Stimulated activated CD8-positive, alpha-beta memory T cell treated with anti-CD3 and anti-CD28 coated beads, Interleukin-2, amount 100 ng/mL, for 1 hour (primary cell): Measurements from ENCODE around the gene ENOX2.
A peak's percentile ranks its signal among the peaks of the same experiment; 100 is the strongest.
"Not testable (repeated sequence)": the region's sequence is repeated elsewhere in the genome, so short reads cannot be mapped to it uniquely, and the experiment has no call there.

Experiments
- DNase-seq, 2 donors: peaks; one replicate each; pipeline ENCODE4 v3.0.0-alpha.2; 2020; ENCODE audit warnings: low read depth in 2 of 2

The ENOX2 gene, protein sequence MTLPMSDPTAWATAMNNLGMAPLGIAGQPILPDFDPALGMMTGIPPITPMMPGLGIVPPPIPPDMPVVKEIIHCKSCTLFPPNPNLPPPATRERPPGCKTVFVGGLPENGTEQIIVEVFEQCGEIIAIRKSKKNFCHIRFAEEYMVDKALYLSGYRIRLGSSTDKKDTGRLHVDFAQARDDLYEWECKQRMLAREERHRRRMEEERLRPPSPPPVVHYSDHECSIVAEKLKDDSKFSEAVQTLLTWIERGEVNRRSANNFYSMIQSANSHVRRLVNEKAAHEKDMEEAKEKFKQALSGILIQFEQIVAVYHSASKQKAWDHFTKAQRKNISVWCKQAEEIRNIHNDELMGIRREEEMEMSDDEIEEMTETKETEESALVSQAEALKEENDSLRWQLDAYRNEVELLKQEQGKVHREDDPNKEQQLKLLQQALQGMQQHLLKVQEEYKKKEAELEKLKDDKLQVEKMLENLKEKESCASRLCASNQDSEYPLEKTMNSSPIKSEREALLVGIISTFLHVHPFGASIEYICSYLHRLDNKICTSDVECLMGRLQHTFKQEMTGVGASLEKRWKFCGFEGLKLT

DNA sequence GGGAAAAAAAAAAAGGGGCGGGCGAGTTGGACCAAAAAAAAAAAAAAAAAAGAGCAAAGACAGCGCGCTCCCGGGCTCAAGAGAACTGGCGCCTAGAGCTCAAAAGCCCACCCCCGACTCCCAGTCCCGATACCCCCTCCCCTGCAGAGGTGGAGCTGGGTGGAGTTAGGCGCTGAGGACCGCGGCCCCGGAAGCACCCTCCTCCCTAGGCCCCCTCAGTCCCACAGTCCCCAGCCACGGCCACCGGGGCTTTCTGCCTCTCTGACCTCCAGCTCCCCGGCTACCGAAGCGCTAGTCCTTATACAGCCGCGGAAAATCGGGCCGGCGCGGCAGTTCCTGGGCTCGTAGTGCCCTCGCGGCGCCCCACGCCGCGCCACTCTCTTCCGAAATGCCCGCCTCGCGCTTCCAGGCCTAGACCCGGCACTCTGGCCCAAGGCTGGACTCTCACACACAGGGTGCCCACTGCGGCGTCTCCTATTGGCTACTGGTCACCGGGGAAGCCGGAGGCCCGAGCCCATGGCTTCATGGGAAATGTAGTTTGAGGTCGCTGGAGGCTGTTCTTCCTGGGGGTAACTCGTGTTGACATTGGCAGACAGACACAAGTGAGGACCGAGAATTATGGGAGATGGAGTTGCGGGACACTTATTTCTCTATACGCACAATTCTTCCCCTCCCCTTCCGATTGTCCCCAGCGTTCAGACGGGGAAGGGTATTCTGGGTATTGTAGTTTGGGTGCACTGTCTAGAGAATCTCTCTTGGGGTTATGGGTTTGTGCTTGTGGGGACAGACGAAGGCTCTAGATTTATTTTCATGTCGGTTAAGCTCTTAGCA, at the start of gene ENOX2:
Gene ENOX2 (minus strand): TSS at position 427 of the 831 bp plus-strand sequence. CDS start 199,993 bp downstream, outside the sequence.
- peak; percentile 47 to 62 for DNase-seq

DNA sequence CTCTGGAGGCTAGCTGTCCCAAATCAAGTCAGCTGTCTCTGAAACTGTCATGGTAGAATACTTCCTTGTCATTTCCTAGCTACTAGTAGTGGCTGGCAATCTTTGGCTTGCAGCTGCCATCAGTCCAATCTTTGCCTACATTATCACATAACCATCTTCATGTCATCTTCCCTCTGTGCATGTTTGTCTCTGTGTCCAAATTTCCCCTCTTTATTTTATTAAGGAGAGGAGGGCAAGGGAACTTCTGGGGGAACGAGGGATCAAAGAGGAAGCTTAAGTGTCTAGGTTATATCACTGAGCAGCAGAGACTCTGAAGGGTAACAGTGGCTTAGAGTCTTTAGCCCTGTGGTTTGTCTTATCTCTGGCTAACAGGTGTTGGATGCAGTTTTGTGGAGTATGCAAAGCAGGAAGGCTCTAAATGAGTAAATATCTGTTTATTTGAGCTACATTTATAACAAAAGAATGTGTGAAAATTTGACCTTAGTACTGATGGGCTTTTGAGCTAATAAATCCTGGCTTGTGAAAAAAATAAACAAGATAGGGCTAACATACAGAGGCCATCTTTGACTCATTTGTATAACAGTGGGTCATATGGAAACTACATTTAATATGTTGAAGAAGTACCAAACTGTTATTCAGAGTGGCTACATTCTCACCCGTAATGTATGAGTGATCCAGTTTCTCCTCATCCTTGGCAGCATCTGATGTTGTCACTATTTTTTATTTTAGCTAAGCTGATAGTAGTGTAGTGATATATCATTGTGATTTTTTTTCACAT, 49.4 kb upstream of the ENOX2 start:
- DNase-seq: no peak

DNA sequence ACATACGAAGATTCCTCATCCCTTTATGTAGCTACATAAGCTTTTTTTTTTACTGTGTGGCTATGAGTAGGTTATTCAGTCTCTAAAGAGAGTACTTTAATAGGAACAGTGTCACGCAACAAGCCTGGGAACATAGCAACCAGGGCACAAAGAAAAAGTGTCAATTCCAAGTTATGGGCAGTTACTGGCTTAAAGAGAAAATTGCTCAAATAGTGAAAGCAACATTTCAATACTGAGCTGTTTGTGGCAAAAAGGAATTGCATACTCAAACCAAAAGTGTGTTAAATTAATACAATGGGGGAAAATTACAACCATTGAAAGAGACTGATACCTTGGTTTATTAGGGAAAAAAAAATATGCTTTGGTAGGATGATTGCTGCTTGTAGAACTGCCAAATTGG, 41.2 kb upstream of the ENOX2 start:
- DNase-seq: no peak

DNA sequence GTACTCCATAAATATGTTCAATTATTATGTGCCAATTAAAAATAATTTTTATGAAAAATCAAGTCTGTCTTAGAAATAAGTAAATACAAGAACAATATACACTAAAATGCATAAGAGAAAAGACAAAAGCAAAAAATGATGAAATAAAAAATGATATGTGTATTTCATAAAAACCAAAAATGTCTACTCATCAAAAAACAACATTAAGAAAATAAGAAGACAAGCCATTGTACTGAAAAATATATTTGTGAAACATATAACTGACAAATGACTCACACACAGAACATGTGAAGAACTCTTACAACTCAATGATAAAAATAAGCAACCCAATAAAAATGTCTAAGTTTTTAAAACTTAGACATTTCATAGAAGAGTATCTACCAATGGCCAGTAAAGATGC, 34.1 kb upstream of the ENOX2 start:
- no peak for DNase-seq

DNA sequence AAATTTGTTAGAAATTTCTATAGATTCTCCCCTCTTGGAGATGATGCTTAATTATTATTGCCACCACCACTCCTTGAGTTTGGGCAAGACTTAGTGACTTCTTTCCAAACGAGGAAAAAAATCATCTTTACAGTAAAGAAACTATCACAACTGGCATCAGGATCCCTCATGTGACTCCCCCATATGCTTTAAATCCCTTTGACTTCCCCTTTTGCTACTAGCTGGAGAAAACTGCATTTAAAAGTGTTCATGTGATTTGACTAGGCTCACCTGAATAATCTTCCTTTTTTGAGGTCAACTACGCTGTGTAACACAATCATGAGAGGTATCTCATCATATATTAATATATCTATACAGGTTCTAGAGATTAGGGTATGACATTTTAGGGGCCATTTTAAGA, 30.3 kb upstream of the ENOX2 start:
- no peak for DNase-seq

GRCh38 chrX:130920405-130920804, 17.4 kb upstream of the ENOX2 start:
- not testable (repeated sequence) for DNase-seq

DNA sequence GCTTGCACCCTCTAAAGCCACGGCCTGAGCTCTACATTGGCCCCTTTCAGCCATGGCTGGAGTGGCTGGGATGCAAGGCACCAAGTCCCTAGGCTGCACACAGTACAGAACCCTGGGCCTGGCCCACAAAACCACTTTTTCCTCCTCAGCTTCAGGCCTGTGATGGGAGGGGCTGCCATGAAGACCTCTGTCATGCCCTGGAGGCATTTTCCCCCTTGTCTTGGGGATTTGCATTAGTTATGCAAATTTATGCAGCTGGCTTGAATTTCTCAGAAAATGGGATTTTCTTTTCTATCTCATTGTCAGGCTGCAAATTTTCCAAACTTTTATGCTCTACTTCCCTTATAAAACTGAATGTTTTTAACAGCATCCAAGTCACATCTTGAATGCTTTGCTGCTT, 16.7 kb upstream of the ENOX2 start:
- not testable (repeated sequence) for DNase-seq

DNA sequence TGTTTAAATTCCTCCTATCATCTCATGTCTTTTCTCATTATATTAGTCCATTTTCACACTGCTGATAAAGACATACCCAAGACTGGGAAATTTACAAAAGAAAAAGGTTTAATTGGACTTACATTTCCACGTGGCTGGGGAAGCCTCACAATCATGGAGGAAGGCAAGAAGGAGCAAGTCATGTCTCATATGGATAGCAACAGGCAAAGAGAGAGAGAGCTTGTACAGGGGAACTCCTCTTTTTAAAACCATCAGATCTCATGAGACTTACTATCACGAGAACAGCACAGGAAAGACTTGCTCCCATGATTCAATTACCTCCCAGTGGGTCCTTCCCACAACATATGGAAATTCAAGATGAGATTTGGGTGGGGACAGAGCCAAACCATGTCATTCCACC, 15.5 kb upstream of the ENOX2 start:
- DNase-seq: not testable (repeated sequence)

DNA sequence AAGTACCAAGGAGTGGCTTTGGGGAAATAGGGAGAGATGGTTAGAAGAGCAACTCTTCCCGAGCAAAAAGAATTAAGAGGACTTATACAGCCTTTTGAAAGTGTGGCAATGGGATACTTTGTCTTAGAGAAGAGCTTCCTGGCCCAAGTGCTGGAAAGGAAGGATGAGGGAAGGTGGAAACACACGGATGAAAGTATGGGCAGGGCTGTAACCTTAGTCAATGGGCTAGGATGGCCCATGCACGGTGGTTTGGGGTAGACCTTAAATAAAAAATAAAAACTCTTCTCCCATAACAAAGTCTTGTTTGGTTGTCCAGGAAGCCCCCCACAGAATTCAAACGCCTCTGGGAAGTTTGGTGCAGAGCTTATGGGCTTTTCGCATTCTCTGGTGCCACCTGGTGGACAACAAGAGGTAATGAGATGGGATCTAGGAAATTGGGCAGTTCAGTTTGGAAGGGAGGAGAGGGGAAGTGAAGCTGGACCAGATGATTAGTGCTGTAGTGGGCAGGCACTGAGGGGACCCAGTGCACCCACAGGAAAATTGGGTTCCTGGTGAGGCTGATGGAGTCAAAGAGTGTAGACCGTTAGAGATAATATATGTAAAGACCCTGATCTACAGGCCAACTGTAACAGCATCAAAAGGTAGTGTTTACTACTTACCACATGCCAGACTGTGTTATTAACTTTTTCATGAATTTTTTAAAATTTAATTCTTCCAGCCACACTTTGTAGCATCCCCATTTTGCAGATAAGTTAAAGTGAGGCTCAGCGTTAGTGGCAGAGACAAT, 13.8 kb upstream of the ENOX2 start:
- peak in 1 of 2 donors; percentile 2 for DNase-seq

DNA sequence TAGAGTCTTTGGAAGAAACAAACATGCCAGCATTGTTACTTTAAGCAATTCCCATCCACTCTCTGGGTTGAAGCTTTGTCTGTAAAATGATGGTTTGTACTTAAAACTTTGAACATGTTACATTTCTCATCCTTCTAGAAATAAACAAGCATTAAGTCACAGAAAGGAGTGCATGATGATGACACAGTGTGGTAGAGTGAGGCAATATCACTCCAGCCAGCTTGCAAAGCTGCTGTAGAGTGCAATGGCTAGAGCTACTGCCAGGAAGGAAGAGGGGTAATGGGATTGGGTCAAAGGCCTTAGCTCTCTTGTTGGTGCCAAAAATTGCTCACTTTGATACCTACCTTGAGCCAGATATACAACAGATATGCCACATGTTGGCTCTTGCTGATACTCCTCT, 12.3 kb upstream of the ENOX2 start:
- no peak for DNase-seq

GRCh38 chrX:130909469-130910136, 6.6 kb upstream of the ENOX2 start:
- no peak for DNase-seq

GRCh38 chrX:130906776-130907175, 3.8 kb upstream of the ENOX2 start:
- DNase-seq: no peak

DNA sequence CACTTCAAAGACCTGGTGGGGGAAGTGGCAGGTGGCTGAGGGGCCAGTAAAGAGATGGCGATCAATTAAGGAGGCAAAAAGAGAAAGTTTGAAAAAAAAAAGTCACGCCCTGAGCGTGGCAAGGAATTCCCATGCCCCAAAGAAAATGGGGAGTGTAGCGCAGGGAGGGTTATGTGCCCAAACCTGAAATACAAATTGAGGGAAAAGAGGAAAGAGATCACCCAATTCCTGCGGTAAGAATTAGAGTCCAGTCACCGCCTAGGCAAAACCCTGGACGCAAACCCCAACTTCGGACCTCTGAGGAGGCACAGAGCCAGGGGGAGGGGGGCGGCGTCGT, 595 bp downstream of the ENOX2 start:
- DNase-seq: no peak

- no peak for DNase-seq
Measured at GRCh38 chrX:130896802-130897501, 6.1 kb downstream of the ENOX2 start.

- no peak for DNase-seq
Measured at GRCh38 chrX:130896026-130896425, 7.0 kb downstream of the ENOX2 start.

DNA sequence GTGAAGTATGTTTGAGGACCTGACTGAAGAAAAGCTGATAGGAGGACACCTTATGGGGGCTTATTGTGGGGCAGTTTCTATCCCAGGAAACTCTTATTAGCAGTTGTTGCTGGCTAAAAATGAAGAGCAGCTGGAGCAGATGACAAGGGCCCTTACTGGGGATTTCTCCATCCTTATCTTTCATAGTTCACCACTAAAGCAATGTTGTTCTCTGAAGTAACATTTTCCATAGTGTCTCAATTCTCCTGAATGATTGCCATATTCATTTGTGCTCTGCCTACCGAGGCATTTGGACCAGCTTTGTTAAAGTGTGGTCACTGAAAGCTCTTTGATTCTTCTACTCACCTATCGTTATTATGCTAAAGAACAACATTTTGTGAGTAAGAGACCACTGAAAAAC, 7.7 kb downstream of the ENOX2 start:
- no peak for DNase-seq

DNA sequence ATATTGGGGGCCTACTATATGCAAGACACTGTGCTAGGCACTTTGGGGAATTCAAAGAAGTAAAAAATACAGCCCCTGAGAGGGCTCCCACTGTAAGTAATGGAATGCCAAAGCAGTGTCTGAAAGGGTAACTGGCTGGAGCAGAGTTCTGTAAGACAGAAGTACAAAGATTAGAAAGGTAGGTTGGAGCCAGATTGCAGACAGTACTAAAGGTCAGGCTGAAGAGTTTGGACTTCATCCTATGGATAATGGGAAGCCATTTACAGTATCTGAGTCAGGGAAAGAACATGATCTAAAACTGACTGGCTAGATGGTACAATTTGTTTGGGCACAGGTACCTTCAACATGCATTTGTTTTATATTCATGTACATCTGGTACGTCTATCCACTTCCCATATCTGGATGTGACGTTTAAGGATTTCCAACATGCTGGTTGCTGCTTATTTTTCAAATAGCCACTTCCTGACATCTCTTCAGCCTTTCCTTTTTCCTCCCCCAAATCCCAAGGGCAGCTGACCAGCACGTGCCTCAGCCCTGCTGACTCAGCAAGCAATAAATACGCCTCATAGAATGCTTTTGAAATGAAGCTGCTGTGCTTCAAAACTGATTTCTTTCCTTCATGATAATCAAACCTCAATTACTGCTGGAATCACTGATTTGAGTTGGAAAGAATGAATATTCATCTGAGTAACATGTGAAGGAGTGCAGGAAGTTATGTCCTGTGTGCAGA, 9.5 kb downstream of the ENOX2 start:
- no peak for DNase-seq

- DNase-seq: no peak
Measured at GRCh38 chrX:130887376-130887775, 15.6 kb downstream of the ENOX2 start.

DNA sequence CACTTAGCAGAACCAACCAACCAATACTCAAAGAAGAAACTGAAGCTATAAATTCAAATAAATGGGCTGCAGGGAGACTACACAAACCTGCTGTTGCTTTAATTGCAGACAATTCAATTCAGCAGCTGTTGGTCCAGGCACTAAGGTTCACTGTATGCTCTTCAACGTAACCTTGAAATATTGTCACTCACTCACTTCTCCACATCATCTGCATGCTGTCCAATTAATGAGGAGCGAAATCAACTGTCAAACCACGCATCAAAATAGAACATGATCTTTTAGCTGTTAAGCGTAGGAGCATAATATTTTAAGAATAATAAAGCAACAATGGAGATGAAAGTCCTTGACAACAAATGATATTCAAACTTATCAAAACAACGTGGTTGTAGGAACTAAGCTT, 17.0 kb downstream of the ENOX2 start:
- no peak for DNase-seq
